Cerebellar cortex (tissue), 1 donor: ENCODE results near the gene ERCC6L.

Experiments
- DNase-seq: peaks from one replicate; pipeline ENCODE4 v3.0.0-alpha.2; 2015; ENCODE audit warnings: low spot score

ERCC6L gene

DNA sequence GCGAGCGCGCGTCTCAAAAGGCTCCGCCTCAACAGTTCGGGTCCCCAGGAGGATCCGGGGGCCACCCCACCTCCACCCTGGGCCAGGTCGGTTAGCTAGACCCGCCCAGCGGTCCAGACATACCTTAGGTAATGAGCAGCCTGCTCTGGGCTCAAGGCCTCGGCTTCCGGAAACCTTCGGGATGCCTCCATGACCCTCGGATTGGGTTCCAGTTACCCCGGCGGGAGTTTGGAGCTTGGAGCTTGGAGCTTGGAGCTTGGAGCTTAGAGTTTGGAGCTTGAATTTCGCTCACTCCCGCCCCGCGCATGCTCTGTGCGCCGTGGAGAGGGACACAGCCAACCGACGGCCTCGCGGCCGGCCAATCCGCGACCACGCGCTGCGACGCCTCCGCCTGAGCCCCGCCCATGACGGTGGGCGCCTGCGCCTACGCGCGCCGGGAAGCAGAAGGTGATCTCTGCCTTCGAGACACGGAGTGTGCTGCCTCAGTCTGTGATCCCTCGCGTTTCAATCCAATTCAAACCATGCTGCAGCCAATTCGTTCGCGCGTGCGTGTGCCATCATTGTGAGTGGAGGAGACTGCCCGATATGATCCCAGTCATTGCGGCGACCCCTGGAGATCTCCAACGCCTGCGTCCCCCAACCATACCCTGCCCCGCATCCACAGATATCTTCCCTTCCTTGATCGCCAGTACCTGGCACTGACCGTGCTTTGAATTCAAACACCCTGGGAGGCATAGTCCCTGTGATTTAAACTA lies at the start of gene ERCC6L:
TSS of gene ERCC6L (minus strand) at position 307 of the 755 bp plus-strand sequence. CDS start at position 191, 116 bp downstream.
- peak; percentile 87 for DNase-seq

DNA sequence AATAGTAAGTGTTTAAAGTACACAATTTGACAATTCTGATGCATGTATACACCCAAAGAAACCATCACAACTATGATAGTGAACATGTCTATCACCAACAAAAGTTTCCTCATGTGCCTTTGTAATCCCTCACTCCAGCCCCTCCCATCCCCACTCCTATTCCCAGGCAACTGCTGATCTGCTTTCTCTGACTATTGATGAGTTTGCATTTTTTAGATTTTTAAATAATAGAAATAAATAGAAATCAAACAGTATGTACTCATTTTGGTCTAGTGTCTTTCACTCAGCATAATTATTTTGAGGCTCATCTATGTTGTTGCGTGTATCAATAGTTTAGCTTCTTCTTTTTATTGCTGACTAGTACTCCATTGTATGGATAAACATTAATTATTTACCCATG lies 43.5 kb upstream of the ERCC6L start:
- no peak for DNase-seq

- no peak for DNase-seq
Measured at GRCh38 chrX:72280321-72280845, 41.6 kb upstream of the ERCC6L start.

DNA sequence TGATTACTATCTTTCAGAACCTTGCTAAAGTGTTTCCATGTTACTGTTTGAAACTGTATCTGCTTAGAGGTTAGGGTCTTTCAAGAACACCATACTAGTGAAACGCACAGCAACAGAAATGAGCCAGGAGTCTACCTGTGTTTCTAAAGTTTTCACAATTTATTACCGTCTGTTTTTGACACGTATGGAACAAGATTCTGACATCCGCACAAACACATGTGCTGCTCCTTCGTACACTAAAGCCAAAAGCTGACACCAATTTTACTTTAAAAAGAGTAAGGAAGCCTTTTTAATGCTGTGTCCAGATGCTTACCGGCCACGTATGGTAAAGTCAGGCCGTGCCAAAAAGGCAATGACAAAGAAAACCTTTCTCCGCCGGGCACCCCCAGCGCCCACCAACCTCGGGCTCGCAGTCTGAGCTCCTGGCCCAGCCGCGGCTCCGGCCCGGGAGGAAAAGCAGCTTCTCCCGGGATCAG lies 37.7 kb upstream of the ERCC6L start:
- no peak for DNase-seq

GRCh38 chrX:72274526-72274925 lies 35.7 kb upstream of the ERCC6L start:
- DNase-seq: no peak

- DNase-seq: no peak
Measured at GRCh38 chrX:72273718-72274117, 34.9 kb upstream of the ERCC6L start.

DNA sequence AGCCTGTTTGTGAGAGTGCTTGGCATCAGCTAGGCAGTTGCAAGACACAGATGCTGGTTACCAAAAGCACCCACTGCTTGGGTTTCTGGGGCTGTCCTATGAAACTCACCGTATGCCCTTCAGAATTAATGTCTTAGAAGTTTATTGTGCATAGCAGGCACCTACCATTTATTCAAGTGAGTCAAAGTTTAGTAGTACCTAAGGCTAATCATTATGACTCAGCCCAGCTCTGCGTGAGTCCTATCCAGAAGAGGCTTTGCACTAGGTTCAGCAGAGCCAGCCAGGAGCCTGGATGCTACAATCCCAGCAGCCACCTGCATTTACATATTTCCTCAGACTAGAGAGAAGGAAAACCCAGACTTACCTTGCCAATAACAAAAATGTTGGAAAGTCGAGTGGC lies 34.0 kb upstream of the ERCC6L start:
- DNase-seq: no peak

- no peak for DNase-seq
Measured at GRCh38 chrX:72271812-72272211, 33.0 kb upstream of the ERCC6L start.

- DNase-seq: no peak
Measured at GRCh38 chrX:72271091-72271788, 32.4 kb upstream of the ERCC6L start.

DNA sequence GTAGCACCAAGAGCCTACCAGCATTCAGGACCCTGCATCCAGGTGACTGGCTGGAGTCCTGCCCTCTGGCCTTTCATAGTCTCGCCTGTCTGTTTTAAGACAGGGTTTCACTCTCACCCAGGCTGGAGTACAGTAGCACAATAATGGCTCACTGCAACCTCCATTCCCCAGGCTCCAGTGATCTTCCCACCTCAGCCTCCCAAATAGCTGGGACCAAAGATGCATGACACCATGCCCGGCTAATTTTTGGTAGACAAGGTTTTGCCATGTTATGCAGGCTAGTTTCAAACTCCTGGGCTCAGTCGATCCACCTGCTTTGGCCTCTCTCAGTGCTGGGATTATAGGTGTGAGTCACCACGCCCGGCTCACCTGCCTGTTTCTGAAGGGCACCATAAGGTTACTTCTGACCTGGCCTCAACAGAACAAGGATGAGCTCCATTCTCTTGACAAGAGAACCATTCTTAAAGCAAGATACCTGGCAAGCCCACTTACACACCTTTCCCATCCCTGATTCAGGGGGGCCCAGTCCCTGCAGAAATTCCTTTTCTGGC lies 31.6 kb upstream of the ERCC6L start:
- DNase-seq: no peak

- no peak for DNase-seq
Measured at GRCh38 chrX:72269671-72270251, 30.9 kb upstream of the ERCC6L start.

GRCh38 chrX:72268597-72269365 lies 30.0 kb upstream of the ERCC6L start:
- DNase-seq: no peak

- DNase-seq: no peak
Measured at GRCh38 chrX:72265263-72265662, 26.4 kb upstream of the ERCC6L start.

DNA sequence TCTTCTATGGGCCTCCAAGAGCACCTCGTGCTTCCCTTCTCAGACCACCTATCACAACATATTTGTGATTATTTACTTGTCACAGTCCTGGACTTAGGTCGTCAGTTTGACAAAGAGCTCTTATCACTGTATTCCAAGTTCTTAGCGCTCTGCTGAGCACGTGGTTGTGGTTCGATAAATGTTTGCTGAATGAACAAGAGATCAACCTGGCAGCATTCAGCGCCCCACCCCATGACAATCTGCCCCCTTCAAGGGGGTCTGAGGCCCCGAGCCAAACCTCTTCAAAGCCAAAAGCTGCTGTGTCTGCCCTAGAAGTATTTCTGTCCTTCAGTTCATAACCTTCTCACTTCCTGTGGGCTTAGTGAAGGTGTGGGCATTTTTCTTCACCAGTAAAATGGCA lies 23.2 kb upstream of the ERCC6L start:
- DNase-seq: no peak

DNA sequence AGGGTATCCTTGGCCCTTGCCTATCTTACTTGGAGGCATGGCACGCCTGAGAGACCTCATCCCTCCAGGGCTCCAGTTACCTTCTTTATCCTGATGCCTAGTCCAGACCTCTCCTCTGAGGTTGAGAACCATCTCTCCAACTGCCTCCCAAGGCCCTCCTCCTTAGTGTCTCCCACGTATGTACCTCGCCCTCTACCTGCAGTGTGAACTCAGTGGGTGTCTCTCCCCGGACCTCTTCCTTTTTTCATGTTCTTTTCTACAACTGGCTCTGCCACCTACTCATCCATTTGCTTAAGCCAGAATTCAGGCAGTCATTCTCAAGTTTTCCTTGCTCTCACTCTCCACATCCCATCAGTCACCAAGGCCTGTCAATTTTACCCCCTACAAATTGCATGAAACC lies 21.6 kb upstream of the ERCC6L start:
- DNase-seq: no peak

GRCh38 chrX:72258174-72258573 lies 19.3 kb upstream of the ERCC6L start:
- DNase-seq: no peak

DNA sequence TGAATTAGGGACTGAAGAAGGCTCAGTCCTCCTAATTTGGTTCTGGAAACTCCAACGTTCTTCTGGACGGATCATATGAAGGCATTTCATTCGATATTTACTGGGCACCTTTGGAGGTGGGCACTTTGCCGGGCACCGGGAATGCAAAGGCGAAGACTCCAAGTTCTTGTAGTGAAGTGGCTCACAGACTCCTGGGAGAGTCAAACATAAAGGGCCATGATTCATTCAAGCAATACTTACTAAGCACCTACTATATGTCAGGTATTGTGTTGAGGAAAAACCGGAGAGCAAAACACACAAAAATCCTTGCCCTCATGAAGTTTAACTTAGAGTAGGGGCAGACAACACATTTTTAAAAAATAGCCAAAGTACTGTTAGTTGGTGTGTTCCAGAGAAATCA lies 17.0 kb upstream of the ERCC6L start:
- DNase-seq: no peak

GRCh38 chrX:72255445-72255844 lies 16.6 kb upstream of the ERCC6L start:
- DNase-seq: no peak

GRCh38 chrX:72254816-72255215 lies 16.0 kb upstream of the ERCC6L start:
- no peak for DNase-seq

GRCh38 chrX:72253686-72254085 lies 14.9 kb upstream of the ERCC6L start:
- no peak for DNase-seq

DNA sequence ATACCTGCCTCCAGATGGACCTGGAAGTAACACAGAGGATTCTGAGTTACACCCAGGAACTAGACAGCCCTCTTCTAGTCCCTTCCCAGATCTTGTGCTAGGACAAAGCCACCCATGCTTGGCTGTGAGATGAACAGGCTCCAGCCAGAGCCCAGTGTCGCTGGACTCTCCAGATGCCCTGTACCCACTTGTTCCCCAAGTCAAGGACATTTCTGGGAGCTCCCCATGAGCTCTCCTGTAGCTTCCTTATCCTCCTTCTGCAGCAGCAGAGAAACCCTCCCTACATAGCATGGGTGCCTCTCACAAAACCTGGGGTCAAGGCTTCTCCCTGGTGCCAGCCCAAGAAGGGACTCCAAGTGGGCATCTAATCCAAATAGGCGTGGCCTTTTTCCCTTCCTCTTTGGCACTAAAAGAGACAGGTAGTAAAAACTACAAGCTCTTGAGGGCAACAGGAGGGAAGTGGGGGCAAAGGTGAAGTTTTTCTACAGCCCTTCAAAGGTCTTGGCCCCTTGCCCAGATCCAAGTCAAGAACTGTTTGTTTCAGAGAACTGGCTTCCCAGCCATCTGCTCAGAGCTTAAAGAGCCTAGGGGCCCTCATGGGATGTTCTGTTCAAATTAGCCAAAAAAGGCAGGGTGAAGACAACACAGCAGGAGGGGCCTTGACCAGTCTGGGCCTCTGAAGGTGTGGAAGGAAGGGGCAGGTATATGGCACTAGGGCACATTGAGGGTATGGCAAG lies 8.5 kb upstream of the ERCC6L start:
- no peak for DNase-seq
